ENCODE data around the gene HSPA1A.
"Not testable (repeated sequence)": the region's sequence is repeated elsewhere in the genome, so short reads cannot be mapped to it uniquely, and the experiment has no call there.

HSPA1A gene

GRCh38 chr6:31862344-31863235 lies 47.2 kb downstream of the HSPA1A start, which contains the start of gene NEU1:
Gene NEU1, minus strand, starts transcription at chr6:31862821. Its CDS starts 45 bp downstream, at chr6:31862776.
- peak; percentile 92 for FAIRE-seq
- DNase-seq (ENCODE audit: low spot score), result peak; percentile 98

DNA sequence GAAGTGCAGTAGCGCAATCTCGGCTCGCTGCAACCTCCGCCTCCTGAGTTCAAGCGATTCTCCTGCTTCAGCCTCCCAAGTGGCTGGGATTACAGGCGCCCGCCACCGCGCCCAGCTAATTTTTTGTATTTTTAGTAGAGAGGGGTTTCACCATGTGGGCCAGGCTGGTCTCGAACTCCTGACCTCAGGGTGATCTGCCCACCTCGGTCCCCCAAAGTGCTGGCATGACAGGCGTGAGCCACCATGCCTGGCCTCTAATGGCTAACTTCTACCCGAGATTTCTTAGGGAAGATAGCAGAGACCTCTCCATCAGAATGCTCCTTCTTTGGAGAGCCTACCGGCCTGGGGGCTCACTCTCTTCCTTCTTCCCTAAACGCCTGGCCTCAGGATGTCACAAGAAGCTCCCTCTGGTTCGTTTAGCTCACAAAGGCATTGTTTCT lies 48.8 kb downstream of the HSPA1A start:
- DNase-seq (ENCODE audit: low spot score); FAIRE-seq: not testable (repeated sequence)

GRCh38 chr6:31864818-31865204 lies 49.5 kb downstream of the HSPA1A start:
- FAIRE-seq (no peak), DNase-seq (ENCODE audit: low spot score) (no peak)

- peak; percentile 92 for FAIRE-seq
- DNase-seq (ENCODE audit: low spot score), result peak; percentile 98
These were observed 50.1 kb downstream of the HSPA1A start for GRCh38 chr6:31865205-31866118.

Data from RCC 7860 (cell line).